HepG2 (cell line): Measurements from ENCODE around the gene MECR. TPM values are rescaled to one million over a fixed set of nuclear protein-coding genes. Genes with fewer than 3 reads are reported as not detected.
A peak's percentile ranks its signal among the peaks of the same experiment; 100 is the strongest.

ENCODE experiments used
- CC2D1A ChIP-seq: sonication (generic); formaldehyde crosslinking; IDR thresholded peaks from 2 replicates; pipeline ENCODE4 v1.8.1; 2023; ENCODE audit warnings: mild to moderate bottlenecking, missing genetic modification reagents
- CHD4 ChIP-seq: fragments of 200-600 bp; sonication (generic); IDR thresholded peaks from 2 replicates; pipeline ENCODE4 v1.7.0; 2017; ENCODE audit warnings: mild to moderate bottlenecking, low read length, borderline replicate concordance
- NKX3-1 ChIP-seq: sonication (generic); formaldehyde crosslinking; IDR thresholded peaks from 2 replicates; pipeline ENCODE4 v1.5.0; 2020; ENCODE audit warnings: missing genetic modification reagents
- PAWR ChIP-seq: sonication (generic); formaldehyde crosslinking; IDR thresholded peaks from 2 replicates; pipeline ENCODE4 v1.4.0; 2020; ENCODE audit warnings: missing genetic modification reagents, mild to moderate bottlenecking, borderline replicate concordance
- PAX8 ChIP-seq: sonication (generic); formaldehyde crosslinking; IDR thresholded peaks from 2 replicates; pipeline ENCODE4 v1.8.0; 2022; ENCODE audit warnings: mild to moderate bottlenecking, missing genetic modification reagents, borderline replicate concordance
- RBAK ChIP-seq: sonication (generic); formaldehyde crosslinking; IDR thresholded peaks from 2 replicates; pipeline ENCODE4 v1.5.1; 2020; ENCODE audit warnings: mild to moderate bottlenecking, missing genetic modification reagents
- RBM39 ChIP-seq: fragments of 200-400 bp; formaldehyde crosslinking; IDR thresholded peaks from one replicate; pipeline ENCODE4 v1.6.1; 2018; ENCODE audit warnings: antibody characterized with exemption, mild to moderate bottlenecking, low read depth, low read length; ENCODE audit not compliant: poor library complexity, severe bottlenecking
- SNRNP70 ChIP-seq: fragments of 200-400 bp; formaldehyde crosslinking; IDR thresholded peaks from 2 replicates; pipeline ENCODE4 v1.6.1; 2017; ENCODE audit warnings: mild to moderate bottlenecking, low read depth, low read length, moderate library complexity
- SRSF1 ChIP-seq: fragments of 200-400 bp; formaldehyde crosslinking; optimal IDR thresholded peaks from 2 replicates; pipeline ENCODE3; 2017; ENCODE audit warnings: mild to moderate bottlenecking, low read depth, low read length, moderate library complexity
- STAT5B ChIP-seq: sonication (generic); formaldehyde crosslinking; IDR thresholded peaks from 2 replicates; pipeline ENCODE4 v1.4.0; 2020; ENCODE audit warnings: missing genetic modification reagents
- TBX2 ChIP-seq: sonication (generic); formaldehyde crosslinking; IDR thresholded peaks from 2 replicates; pipeline ENCODE4 v1.5.0; 2020; ENCODE audit warnings: missing genetic modification reagents, mild to moderate bottlenecking, borderline replicate concordance
- ZMYM4 ChIP-seq: sonication (generic); formaldehyde crosslinking; IDR thresholded peaks from 2 replicates; pipeline ENCODE4 v1.8.1; 2023; ENCODE audit warnings: mild to moderate bottlenecking, missing genetic modification reagents
- ZNF619 ChIP-seq: sonication (generic); formaldehyde crosslinking; IDR thresholded peaks from 2 replicates; pipeline ENCODE4 v1.4.0; 2020; ENCODE audit warnings: mild to moderate bottlenecking, missing genetic modification reagents
- ZNF790 ChIP-seq: sonication (generic); formaldehyde crosslinking; IDR thresholded peaks from 2 replicates; pipeline ENCODE4 v1.8.0; 2022; ENCODE audit warnings: missing genetic modification reagents, mild to moderate bottlenecking, borderline replicate concordance
- ZNF891 ChIP-seq: sonication (generic); formaldehyde crosslinking; IDR thresholded peaks from 2 replicates; pipeline ENCODE4 v1.5.0; 2020; ENCODE audit warnings: mild to moderate bottlenecking, missing genetic modification reagents
- polyA plus RNA-seq, 8 experiments: library from polyadenylated mRNA; depleted of rRNA in 3 of 8; stranded (reverse) in 7 of 8; unstranded in 1 of 8; fragments of >200 nt; fragmentation: Illumina TruSeq in 4 of 8; extraction: Trizol in 4 of 8; gene quantifications; 2 replicates each; pipeline versions ENCODE4 v1.2.1 to v1.2.3, GENCODE V29; 2011 to 2016; ENCODE audit warnings: low read depth in 4 of 8, missing spikeins in 1 of 8, mixed read lengths in 1 of 8; ENCODE audit not compliant: insufficient read depth in 1 of 8
- total RNA-seq, 5 experiments: library from RNA; depleted of rRNA; stranded (reverse); fragments of >200 nt; fragmentation: Illumina TruSeq; extraction: Trizol; gene quantifications; 2 replicates each; pipeline ENCODE4 v1.2.3, GENCODE V29; 2016; ENCODE audit warnings: low read depth in 1 of 5
- TF ChIP-seq, protein P1 (sequence below): sonication (generic); formaldehyde crosslinking; IDR thresholded peaks from 2 replicates; pipeline ENCODE4 v1.4.0; 2020; ENCODE audit warnings: missing genetic modification reagents, borderline replicate concordance
- TF ChIP-seq, protein P2 (sequence below): sonication (generic); formaldehyde crosslinking; IDR thresholded peaks from 2 replicates; pipeline ENCODE4 v1.4.0; 2020; ENCODE audit warnings: missing genetic modification reagents
- TF ChIP-seq, protein P3 (sequence below): IDR thresholded peaks from 2 replicates; pipeline ENCODE4 v1.6.1; 2016; ENCODE audit warnings: missing compliant biosample characterization, missing genetic modification reagents, borderline replicate concordance

Gene MECR
- total and polyA plus RNA-seq, 2 of the 13 experiments (the other 11 are each of a cell fraction or from before 2014, with no cell fraction given): 18.8 to 24.9 TPM

DNA sequence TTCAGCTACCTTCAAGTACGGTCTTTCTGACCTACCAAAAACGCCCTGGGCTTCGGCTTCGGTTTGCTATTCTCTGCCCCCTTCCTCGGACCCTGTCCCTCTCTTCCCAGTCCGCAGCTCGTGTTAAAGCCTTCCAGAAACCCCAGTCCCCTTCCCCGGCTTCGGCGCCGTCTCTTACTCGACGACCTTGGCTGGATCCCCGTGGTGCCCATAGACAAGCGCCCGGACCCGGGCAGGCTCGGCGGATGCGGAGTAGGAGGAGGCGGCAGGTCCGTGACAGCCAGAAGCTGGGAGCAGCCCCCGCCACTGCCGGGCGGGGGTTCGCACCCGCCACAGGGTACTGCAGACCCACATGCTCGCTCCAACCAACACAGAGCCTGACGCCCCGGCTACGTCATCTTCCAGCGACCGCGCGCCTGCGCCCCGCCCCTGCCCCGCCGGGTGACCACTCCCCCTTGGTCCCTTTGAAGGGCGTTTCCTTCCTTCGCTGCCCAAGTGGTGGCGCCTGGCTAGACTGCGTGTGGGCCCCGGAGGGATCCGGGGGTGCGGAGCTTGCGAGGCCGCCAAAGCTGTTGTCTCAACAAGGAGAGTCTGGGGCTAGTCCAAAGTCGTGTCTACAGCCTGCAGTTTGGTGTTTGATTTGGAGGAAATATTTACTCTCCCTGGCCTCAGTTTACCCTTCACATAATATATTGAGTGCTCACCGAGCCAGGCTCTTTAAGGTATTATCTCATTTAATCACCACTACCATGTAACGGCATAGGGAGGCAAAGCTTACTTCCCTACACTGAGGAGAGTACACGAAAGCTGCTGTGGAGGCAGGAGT is at the start of gene MECR (continued):
- TF ChIP-seq, protein P1, sequence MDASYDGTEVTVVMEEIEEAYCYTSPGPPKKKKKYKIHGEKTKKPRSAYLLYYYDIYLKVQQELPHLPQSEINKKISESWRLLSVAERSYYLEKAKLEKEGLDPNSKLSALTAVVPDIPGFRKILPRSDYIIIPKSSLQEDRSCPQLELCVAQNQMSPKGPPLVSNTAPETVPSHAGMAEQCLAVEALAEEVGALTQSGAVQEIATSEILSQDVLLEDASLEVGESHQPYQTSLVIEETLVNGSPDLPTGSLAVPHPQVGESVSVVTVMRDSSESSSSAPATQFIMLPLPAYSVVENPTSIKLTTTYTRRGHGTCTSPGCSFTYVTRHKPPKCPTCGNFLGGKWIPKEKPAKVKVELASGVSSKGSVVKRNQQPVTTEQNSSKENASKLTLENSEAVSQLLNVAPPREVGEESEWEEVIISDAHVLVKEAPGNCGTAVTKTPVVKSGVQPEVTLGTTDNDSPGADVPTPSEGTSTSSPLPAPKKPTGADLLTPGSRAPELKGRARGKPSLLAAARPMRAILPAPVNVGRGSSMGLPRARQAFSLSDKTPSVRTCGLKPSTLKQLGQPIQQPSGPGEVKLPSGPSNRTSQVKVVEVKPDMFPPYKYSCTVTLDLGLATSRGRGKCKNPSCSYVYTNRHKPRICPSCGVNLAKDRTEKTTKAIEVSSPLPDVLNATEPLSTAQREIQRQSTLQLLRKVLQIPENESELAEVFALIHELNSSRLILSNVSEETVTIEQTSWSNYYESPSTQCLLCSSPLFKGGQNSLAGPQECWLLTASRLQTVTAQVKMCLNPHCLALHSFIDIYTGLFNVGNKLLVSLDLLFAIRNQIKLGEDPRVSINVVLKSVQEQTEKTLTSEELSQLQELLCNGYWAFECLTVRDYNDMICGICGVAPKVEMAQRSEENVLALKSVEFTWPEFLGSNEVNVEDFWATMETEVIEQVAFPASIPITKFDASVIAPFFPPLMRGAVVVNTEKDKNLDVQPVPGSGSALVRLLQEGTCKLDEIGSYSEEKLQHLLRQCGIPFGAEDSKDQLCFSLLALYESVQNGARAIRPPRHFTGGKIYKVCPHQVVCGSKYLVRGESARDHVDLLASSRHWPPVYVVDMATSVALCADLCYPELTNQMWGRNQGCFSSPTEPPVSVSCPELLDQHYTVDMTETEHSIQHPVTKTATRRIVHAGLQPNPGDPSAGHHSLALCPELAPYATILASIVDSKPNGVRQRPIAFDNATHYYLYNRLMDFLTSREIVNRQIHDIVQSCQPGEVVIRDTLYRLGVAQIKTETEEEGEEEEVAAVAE (CRISPR knock-in tag): peak; percentile 72; the same call in 1 of the 2 replicates
- TF ChIP-seq ZMYM4 (CRISPR knock-in tag) (peak; percentile 91), TBX2 (0 out of 2 replicates have a peak, but pooled peaks have one; percentile 35), CC2D1A (no peak), PAX8 (CRISPR knock-in tag) (no peak), PAWR (CRISPR knock-in tag) (no peak), RBM39 (peak; percentile 84), ZNF891 (CRISPR knock-in tag) (peak; percentile 25; the same call in 1 of the 2 replicates), CHD4 (0 out of 2 replicates have a peak, but pooled peaks have one; percentile 52), ZNF790 (CRISPR knock-in tag) (no peak), NKX3-1 (no peak), RBAK (CRISPR knock-in tag) (0 out of 2 replicates have a peak, but pooled peaks have one; percentile 16), ZNF619 (CRISPR knock-in tag) (no peak), STAT5B (CRISPR knock-in tag) (no peak), SNRNP70 (no peak), SRSF1 (no peak)
- TF ChIP-seq, protein P2, sequence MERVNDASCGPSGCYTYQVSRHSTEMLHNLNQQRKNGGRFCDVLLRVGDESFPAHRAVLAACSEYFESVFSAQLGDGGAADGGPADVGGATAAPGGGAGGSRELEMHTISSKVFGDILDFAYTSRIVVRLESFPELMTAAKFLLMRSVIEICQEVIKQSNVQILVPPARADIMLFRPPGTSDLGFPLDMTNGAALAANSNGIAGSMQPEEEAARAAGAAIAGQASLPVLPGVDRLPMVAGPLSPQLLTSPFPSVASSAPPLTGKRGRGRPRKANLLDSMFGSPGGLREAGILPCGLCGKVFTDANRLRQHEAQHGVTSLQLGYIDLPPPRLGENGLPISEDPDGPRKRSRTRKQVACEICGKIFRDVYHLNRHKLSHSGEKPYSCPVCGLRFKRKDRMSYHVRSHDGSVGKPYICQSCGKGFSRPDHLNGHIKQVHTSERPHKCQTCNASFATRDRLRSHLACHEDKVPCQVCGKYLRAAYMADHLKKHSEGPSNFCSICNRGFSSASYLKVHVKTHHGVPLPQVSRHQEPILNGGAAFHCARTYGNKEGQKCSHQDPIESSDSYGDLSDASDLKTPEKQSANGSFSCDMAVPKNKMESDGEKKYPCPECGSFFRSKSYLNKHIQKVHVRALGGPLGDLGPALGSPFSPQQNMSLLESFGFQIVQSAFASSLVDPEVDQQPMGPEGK (CRISPR knock-in tag): peak; percentile 71
- TF ChIP-seq, protein P3, sequence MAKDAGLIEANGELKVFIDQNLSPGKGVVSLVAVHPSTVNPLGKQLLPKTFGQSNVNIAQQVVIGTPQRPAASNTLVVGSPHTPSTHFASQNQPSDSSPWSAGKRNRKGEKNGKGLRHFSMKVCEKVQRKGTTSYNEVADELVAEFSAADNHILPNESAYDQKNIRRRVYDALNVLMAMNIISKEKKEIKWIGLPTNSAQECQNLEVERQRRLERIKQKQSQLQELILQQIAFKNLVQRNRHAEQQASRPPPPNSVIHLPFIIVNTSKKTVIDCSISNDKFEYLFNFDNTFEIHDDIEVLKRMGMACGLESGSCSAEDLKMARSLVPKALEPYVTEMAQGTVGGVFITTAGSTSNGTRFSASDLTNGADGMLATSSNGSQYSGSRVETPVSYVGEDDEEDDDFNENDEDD (CRISPR knock-in tag): peak; percentile 75; the same call in 1 of the 2 replicates
